SIG-M5 treated with dmso at 0.1 percent for 504 hours (cell line): ENCODE data around the gene CABLES1.

Experiments used
- DNase-seq: peaks from one replicate; lab custom pipeline; 2025; ENCODE audit not compliant: unreplicated experiment; lab: John Stamatoyannopoulos, UW

CABLES1 gene

GRCh38 chr18:23189768-23190661 is 54.7 kb downstream of the CABLES1 start:
- DNase-seq, result no peak

DNA sequence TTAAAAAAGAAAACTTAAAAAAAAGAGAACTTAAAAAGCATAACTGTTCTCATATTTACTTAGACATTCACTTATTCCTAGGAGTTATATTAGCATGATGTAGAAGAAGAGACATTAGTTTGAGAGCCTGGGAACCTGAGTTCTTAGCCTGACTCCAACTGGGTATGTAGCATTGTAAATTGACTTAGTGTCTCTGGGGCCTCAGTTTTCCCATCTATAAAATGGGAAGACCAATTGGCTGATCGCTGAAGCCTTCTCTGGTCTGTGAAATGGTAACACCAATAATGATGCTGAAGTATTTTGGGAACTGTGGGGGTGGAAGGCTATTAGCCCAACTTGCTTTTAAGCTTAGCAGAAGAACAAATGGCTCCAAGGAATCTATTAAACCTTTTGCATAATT is 55.9 kb downstream of the CABLES1 start:
- no peak for DNase-seq

DNA sequence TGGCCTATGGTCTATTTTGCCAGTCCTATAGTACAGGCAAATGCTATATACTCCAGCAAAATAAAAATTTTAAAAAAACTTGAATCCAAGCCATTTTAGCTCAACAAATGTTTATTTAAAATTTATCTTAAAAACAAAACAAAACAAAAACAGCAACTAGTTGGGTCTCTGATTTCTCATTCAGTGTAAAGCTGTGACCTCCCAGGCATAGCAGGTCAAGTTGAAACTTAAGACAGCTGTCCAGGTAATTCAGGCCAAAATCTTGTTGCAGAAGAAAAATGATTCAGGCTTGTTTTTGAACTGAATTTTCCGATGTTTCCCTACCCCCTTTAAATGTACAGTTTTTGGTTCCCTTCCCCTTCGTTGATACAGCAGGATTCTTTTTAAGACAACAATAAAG is 58.5 kb downstream of the CABLES1 start:
- no peak for DNase-seq

DNA sequence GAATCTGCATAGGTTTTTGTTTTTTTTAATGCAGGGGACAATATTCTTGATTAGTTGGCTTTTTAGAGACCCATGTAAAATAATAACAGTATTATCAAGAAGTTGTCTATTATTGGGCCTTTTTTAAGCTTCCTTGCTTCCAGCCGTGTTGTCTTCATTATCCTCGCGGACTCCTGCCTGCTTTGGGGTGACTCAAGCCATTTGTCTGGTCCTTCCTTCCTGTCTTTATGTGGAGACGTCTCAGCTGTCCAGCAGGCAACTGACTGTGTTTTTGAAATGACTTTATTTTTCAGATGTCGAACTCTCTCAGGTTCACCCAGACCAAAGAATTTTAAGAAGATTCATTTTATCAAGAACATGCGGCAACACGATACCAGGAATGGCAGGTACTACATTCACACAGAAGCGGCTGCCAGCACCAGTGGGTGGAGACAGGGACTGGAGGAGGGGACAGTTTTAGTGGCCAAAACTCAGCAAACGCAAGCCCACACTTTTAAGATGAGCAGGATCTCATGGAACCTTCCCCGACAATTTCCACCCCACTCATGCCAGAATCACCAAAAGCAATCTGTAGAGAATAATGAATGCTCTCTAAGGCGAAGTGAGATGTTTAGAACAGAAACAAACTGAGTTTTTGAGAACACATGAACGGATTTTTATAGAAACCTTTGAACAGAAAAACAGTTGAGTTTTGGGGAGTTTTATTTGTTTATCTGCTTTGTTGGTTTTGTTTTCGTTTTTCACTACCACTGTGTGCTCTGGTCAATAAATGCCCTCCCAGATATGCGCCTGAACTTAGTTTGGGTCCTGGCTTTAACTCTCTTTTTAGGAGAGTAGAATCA is 59.1 kb downstream of the CABLES1 start:
- no peak for DNase-seq

DNA sequence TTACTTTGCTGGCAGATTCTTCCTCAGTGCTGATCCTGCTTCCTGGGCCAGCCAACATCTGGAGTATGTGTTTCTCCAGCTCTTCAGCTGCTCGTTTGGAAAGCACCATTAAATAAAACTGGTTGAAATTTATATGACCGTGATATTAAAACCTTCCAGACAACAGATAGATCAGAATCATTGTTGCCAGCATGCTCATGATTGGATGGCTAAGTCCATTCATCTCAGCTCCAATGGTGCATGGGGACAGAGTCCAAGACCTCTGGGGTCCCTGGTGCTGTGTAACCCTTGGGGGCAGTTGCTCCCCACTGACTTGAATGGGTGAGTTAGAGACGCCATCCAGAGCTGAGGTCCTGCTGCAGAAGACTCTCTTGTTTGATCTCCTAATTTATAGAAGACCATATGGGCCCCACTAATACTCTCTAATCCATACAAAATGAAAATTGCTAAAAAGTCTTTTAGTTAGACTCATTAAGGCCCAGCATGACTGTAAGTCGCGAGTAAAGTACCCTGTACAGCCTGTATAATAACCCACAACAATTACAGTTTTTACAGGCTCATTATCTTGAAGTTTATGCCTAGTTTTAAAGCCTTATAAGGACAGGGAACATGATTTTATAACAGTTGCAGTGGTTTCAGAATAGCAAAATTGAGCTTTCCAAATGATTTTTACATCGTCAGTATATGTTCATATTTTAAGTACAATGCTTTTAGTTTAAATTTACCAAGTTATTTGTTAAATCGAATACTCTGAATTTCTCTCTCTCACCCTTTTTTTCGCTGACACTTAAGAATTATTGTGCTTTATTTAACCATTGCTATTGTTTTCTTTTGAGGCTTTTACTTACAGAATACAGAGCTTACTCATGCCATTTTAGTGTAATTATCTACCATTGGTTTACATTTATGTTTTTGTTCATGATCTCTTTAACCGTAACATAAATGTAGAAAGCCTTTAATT is 60.0 kb downstream of the CABLES1 start:
- DNase-seq, result no peak

DNA sequence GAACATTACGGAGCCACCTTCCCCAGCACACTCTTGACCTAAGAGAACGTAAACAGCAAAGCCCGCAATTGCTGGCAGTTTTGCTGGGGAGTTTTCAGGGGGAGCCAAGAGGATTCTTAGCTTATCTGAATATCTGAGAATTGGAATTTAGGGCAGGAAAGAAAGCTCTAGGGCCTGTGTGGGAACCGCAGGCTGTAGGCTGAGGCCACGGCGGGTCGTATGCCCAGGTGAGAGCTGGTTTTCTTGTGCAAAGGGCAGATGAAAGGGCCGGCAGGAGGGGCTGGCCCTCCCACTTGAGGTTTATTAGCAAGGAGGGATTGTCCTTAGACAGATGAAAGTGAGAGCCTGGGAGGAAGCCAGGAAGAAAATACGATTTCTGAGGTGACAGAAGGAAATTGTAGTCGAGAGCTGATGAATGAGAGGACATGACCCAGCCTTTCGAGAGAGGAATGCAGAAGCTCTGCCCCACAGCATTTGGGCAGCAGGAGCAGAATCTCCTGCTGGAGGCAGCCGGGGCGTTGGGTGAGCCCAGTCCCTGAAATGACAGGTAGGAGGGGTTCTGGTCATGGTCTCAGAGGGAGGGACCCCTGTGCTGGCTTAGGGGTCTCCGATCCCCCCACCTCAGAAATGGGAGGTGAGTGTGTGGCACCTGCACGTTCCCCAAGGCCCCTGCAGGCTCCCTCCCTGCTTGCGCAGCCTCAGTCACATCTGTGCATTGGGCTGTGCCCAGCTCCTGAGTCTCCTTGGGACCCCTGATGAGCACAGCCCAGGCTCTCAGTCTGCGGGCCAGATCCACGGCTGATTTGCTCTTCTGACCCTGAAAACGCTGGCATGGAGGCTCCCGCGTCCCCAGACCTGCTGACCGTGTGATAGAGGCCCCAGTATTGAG is 61.1 kb downstream of the CABLES1 start:
- DNase-seq, result no peak

DNA sequence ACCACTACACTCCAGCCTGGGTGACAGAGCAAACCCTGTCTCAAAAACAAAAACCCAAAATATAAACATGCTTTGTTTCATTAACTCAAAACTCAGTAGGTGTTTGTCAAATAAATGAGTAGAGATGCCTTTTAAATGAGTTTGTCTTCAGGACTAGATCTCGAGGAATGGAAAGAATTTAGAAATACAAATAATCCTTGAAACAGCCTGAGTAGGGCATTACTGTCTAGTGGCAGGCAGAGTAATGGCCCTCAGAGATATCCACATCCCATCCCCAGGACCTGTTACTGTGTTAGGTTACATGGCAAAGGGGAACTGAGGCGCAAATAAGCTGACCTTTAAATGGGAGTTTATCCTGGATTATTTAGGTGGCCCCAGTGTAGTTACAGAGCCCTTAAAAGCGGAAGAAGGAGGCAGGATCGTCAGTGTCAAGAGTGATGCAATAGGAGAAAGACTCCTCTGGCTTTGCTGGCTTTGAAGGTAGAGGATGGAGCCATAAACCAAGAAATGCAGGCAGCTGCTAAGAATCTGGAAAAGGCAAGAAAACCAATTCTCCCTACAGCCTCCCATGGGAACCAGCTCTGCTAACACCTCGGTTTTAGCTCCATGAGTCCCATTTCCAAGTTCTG is 63.0 kb downstream of the CABLES1 start:
- no peak for DNase-seq

DNA sequence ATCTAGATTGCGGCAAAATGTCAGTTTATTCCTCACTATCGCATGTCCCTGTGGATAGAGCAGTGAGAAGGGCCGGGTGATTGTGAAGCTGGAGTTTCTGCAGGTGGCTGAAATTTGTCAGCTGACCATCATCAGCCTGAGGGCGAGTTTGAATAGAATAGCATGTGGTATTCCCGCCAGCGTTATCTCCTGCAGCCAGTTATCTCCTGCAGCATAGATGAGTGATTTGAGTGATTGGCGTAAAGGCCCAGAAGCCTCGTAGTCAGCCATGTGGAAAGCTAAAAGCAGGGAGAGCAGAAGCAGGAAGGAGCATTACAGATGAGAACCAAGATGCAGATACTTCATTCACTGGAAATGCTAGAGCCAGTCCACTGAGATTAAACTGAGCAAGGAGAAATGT is 65.5 kb downstream of the CABLES1 start:
- no peak for DNase-seq

GRCh38 chr18:23201741-23202140 is 66.5 kb downstream of the CABLES1 start:
- DNase-seq, result no peak

GRCh38 chr18:23203891-23204432 is 68.7 kb downstream of the CABLES1 start:
- no peak for DNase-seq

GRCh38 chr18:23204589-23205235 is 69.4 kb downstream of the CABLES1 start:
- no peak for DNase-seq

GRCh38 chr18:23205980-23206379 is 70.7 kb downstream of the CABLES1 start:
- DNase-seq, result no peak

- no peak for DNase-seq
These were observed 72.1 kb downstream of the CABLES1 start for GRCh38 chr18:23207191-23207955.

GRCh38 chr18:23207994-23208393 is 72.7 kb downstream of the CABLES1 start:
- DNase-seq, result no peak

DNA sequence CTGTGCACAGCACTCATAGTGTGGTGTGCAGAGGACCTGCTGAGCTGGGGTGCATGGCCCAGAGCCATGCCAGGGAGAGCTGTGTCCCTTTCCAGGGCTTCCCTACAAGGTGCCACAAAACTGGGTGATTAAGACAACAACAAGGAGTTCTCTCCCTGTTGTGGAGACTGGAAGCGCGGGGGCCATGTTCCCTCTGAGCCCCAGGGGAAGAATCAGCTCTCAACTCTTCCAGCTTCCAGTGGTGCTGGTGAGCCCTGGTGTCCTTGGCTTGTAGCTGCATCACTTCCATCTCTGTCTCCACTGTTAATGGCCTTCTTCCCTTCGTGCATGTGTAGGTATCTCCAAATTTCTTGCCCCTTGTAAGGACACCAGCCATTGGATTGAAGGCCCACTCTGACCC is 73.3 kb downstream of the CABLES1 start:
- DNase-seq, result no peak

GRCh38 chr18:23209031-23209430 is 73.7 kb downstream of the CABLES1 start:
- DNase-seq, result no peak

GRCh38 chr18:23209796-23210195 is 74.5 kb downstream of the CABLES1 start:
- no peak for DNase-seq

- DNase-seq, result no peak
These were observed 75.2 kb downstream of the CABLES1 start for GRCh38 chr18:23210526-23210925.
